AML-193 (cell line): ENCODE measurements around the gene POLR3B.
A peak's percentile ranks its signal among the peaks of the same experiment; 100 is the strongest.
"Not testable (repeated sequence)": the region's sequence is repeated elsewhere in the genome, so short reads cannot be mapped to it uniquely, and the experiment has no call there.

Experiments used
- DNase-seq, 2 experiments: peaks; one replicate each; lab custom pipeline; 2025; lab: John Stamatoyannopoulos, UW

Gene POLR3B

DNA sequence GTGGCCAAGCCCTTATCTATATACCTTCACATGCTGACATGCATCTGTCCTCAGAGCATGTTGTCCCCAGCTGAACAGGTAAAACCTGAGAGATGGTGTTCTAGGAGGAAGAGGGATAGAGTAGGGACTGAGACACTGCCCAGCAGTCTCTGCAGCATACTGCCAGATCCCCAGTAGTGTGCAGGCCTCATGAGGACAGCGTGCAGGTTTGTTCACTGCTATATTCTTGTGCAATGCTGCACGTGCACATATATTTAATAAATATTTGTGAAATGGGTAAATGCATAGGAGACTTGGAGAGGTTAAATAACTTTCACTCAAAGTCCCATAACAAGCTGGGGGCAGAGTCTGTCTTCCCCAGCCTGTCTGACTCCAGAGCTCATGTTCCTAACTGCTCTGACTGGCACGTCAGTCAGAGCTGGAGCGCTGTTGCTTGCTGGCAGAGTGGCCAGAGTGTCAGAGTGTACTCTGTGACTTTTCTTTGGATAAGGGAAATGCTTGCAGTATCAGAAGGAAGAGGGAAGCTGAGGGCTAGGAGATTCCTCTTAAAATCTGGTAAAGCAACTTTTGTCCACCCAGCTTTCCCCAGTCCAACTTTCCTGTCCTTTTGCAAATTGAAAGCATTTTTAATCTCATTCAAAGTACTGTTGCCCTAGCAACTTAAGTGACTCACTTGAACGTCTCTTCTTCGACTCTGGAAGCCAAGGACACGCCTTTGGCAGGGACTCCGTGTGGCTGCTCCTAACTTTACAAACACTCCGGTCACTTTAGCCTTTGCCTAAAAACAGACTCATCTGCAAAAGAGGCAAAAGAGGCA lies 14.9 kb upstream of the POLR3B start:
- DNase-seq: no peak

DNA sequence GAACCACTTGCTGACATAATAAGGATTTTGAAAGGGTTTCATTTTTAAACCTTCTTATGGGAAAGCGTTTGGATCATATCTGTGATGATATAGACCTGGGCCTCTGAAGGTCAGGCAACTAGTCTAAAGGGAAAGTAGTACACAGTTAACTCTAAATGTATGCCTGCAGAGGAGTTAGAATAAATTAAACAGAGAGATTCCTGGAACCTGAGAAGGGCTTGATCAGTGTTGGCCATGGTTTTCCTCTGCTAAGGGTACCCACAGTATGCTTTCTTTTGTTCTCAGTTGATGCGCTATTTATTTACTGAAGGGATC lies 14.4 kb upstream of the POLR3B start:
- DNase-seq: no peak

DNA sequence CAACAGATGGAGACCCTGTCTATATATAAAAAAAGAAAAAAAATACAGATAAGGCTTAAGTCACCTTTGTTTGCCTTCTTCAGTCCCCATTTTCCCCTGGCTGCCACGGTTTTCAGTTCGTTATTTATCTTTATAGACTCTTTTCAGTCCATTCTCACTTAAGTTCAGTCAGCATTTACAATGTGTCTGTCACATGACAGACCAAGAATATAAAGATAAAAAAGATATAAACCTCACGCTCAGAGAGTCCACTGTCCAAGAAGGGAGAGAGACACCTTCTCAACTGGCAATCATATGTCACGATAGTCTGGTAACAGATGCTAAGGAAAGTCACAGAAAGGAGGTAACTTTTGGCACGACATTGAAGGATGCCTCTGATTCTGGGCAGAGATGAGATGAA lies 13.4 kb upstream of the POLR3B start:
- no peak for DNase-seq

DNA sequence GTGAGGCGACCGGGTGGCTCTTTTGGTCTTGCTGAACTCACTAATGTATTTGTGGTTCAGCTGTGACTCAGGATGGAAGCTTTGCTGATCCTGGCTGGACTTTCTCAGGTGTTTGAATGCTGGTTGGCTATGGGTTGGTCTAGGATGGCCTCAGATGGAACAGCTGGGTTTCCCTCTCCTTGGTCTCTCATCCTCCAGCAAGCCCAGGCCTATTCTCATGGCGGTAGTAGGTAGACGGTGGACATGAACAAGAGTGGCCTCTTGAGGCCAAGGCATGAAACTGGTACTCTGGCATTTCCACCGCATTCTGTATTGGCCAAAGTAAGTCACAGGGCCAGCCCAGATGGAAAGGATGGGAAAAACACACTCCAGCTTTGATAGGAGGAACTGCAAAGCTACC lies 11.8 kb upstream of the POLR3B start:
- DNase-seq: peak; percentile 20 to 39

DNA sequence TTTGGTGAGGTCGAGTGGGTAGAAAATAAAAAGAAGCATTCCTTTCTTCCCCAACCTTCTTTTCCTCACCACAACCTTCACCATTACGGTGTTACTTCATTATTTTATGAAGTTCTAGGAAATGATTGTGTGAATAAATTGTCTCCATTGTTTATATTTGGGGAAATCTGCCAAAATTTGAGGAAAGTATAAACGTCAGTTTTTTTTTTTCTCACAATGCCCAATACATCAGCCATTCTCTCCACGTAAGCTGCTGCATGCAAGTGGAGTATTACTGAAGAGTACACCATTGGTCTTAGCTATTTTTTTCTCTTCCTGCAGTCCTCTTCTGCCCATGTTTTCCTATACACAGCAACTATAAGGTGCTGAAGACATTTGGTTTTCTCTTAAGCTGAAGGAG lies 9.1 kb upstream of the POLR3B start:
- no peak for DNase-seq

DNA sequence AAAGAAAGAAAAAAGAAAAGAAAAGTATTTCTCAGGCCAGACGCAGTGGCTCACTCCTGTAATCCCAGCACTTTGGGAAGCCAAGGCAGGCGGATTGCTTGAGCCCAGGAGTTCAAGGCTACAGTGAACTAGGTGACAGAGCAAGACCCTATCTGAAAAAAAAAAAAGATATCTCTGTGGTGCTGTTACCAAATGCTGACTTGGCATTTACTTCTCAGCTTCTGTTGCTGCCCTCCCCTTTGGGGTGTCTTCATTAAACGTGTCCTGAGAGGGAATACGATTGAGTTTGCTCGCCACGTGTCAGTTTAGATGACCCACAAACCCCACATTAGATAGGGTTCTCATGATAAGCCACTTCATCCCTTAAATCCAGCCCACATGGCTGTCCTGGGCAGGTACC lies 4.4 kb upstream of the POLR3B start:
- DNase-seq: no peak

DNA sequence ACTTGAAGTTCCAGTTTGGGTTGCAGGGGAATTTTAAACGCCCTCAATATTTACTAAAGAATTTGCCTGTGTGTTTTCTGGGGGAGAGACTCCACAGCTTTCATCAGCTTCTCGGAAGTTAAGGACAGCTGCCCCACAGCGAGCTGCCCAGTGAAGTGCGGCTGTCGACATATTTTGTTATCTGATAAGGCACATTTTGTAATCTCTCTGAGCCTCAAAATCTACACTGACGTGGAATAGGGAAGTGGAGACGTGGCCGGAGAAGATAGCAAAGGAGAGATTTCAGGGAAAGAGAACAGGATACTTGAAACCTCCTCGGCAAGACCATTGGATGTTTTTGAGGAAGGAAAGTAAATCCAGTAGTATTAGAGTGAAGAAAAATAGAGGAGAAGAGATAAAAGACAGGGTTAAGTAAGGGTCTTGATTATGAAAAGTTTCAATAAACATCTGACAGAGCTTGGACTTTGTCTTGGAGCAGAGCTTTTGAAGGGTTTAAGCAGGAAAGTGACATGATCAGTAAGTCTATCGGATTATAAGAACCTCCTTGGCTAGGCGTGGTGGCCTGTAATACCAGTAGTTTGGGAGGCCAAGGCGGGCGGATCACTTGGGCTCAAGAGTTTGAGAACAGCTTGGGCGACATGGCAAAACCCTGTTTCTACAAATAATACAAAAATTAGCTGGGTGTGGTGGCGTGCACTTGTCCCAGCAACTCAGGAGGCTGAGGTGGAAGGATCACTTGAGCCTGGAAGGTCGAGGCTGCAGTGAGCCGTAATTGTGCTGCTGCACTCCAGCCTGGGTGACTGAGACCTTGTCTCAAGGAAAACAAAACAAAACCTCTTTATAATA lies 1.1 kb downstream of the POLR3B start:
- peak; percentile 50 to 63 for DNase-seq

DNA sequence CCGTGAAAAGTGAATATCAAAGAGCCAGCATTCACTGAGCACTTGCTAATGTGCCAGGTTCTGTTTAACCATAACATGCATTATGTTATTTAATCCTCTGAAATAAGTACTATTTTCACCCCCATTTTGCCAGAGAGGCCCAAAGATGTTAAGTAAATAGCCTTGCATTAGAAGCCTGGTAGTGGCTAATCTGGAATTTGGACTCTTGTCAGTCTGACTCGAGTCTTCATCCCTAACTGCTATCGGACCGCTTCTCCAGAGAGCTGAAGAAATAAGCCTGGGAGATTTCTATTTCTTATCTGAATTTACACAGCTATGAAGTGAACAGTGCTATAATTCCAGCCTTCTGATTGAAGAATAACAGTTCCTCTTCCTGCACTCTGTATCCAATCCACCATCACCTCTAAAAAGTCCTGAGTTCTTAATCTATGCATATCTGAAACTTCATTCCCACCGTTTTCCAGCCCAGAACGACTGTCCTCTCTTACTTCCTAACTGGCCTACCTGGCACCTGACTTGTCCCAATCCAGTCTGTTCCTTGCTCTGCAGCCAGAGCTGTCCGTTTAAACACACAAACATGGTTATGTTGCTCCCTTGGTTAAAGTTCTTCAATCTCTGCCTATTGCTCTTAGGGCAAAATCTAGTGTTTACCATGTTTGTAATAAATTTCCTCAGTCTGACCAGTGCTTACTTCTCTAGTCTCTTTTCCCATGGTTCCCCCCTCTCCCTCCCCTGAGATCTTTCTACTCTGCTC lies 2.3 kb downstream of the POLR3B start:
- DNase-seq: no peak

DNA sequence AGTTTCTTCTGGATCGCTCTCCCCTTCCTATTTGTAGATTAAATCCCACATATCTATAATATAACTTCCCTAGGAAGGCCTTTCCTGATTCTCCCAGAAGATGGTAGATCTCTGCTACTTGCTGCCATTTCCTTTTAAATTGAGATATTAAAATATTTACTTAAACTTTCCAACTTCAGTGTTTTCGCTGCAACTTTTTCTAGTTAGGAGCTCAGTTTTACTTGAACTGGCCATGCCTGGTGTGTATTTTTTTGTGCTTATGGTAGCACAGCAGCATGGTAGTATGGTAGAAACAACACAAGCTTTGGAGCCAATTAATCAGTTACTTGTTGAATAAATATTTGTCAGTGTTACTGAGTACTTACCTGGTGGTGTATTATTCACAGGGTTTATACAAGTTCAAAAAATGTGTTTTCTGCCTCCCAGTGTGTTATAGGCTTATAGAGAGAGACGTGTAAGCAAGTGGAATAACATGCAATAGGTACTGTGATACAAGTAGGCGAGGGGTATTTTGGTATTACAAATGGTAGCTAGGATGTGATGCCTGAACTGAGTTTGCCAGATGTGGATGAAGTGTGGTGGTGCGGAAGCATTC lies 2.9 kb downstream of the POLR3B start:
- no peak for DNase-seq

DNA sequence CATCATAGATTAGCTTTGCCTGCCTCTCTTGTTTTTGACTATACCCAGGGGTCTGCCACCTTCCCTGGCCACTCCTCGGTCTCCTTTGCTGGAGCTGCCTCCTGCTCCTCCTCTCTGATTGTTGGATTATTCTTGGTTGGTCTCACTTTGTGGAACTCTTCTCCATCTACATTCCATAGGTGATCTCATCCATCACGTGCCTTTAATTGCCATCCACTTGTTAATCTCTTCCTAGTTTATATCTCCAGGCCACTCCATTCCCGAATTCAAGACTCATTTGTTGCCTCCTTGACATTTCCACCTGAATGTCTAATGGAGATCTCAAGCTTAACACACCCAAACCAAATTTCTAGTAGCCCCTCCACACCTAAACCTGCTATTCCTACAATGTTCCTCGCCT lies 5.4 kb downstream of the POLR3B start:
- no peak for DNase-seq

DNA sequence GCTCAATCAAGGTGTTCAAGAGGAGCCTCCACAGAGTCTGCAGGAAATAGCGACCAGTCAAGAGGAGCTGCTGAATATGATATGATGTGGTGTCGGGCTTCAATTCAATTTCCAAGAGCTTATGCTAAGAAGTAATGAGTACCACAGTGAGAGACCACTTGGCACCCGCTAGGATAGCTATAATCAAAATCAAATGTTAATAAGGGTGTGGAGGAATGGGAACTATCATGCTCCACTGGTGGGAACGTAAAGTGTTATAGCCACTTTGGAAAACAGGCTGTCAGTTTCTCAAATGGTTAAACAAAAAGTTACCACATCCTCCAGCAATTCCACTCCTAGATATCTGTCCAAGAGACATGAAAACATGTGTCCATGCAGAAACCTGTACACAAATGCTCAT lies 6.7 kb downstream of the POLR3B start:
- DNase-seq: no peak

DNA sequence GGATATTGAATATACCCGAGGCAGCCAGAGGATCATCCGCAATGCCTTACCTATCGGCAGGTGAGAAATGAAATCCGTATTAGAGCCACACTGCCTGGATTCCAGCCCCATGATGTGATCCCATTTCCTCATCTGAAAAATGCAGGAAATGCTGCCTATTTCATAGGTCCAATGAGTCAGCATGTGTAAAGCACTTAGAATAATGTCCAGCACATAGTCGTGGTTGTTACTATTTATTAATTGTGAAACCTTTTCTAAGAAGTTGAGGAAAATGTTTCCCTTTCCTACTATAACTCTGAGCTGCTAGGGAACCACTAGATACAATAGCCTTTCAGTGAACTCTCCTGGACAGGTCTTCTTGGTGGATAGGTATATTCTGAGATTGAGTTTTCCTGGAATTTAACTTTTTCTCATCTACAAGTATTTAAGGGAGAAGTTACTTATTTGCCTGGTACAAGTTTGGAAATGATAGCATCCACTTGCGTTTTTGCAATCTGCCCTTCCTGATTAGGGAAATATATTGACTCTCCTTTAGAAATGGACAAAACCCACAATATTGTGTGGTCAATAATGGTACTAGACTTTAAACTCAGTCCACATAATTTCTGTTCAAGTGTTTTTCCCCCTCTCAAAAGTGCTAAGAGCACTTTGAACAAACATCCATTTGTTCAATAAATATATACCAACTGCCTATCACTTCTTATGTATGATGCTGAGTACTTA lies 12.2 kb downstream of the POLR3B start:
- DNase-seq: no peak

DNA sequence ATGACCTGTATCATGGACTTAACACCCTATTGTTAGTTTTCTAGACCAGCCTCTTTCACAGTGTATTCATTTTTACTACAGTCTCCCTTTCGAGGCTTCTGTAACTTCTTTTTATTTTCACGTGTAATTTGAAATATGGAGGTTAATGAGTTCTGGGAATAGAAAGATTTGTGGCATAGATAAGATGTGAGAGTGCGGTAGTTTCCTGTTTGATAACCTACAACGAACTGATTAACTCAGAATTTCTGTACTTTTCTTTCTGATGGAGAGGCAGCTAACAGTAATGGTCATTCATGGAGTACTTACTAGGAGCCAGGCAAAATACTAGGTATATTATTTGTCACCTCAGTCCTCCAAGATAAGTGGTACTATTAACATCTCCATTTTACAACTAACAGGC lies 21.2 kb downstream of the POLR3B start:
- no peak for DNase-seq

DNA sequence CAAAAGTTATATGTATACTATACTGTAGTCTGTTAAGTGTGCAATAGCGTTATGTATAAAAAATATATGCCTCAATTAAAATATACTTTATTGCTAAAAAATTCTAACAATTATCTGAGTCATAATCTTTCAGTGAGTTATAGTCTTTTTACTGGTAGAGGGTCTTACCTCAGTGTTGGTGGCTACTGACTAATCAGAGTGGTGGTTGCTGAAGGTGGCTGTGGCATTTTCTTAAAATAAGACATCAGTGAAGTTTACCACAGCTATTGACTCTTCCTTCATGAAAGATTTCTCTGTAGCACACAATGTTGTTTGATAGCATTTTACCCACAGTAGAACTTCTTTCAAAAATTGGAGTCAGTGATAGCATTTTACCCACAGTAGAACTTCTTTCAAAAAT lies 23.4 kb downstream of the POLR3B start:
- DNase-seq: no peak

DNA sequence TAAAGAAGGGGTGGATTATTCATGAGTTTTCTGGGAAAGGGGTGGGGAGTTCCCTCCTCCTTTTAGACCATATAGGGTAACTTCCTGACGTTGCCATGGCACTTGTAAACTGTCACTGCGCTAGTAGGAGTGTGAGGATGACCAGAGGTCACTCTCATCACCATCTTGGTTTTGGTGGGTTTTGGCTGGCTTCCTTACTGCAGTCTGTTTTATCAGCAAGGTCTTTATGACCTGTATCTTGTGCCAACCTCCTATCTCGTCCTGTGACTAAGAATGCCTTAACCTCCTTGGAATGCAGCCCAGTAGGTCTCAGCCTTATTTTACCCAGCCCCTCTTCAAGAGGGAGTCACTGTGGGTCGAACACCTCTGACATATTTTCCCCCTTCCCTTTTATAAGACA lies 24.3 kb downstream of the POLR3B start:
- DNase-seq: not testable (repeated sequence)

DNA sequence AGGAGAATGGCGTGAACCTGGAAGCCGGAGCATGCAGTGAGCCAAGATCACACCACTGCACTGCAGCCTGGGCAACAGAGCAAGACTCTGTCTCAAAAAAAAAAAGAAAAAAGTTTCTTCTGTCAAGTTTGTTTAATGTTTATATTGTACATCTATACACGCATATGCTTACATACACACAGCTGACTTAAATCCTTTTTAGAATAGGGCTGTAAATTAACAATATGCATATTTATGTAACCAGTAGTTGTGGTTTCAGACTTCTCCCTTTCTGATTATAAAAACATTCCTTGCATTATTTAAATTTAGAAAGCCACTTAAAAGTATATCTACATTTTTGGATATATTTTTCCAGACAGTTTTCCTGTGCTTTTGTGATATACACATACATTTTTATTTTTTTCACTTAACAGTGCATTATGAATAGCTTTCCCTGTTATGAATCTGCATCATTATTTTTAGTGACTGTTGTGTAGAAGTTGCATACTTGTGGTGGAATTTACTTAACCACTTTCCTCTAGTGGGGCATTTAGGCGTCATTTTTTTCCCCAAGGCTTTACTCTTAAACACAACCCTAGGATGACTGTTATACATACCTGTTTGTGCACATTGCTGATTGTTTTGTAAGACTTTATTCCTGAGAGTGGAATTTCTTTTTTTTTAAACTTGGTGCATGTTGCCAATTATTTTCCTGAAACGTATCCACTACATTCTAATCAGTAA lies 29.4 kb downstream of the POLR3B start:
- no peak for DNase-seq

DNA sequence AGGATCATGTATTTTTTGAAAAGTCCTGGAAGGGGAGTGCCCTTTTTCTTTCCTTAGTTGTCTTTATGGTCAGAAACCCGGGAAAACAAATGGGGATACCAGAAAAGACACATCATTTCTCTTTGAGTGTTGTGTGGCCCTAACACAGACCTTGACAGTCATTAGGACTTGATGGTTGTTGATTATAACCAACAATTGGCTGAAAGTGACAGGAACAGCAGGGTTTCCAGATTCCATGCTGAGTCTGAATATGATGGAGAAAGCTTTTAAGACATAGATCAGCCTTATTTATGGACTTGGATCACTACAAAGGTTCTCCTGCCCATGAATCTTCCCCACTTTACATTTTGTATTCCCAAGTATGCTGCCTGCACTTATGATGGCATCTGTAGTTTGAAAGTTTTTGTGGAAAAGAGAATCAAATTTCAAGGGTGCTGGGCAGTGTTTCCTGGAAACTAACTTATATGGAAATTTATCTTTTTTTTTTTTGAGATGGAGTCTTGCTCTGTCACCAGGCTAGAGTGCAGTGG lies 30.4 kb downstream of the POLR3B start:
- no peak for DNase-seq

DNA sequence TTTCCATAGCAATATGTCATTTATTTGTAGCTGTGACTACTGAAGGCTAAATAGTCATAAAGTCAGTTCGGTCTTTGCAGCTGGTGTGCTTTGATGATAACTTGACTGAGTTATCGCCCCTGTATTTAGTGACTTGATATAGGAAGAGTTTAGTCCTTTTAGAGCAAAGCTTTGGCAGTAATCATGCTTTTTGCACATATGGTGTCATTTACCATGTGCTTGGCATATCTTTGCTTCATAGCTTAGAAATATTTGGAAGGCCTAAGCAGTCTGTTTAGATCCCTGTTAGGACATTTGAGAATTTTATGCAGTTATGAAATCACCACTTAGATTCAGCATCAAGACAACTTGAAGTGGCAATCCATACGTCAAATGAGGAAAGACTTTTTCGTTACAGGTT lies 31.6 kb downstream of the POLR3B start:
- DNase-seq: no peak

DNA sequence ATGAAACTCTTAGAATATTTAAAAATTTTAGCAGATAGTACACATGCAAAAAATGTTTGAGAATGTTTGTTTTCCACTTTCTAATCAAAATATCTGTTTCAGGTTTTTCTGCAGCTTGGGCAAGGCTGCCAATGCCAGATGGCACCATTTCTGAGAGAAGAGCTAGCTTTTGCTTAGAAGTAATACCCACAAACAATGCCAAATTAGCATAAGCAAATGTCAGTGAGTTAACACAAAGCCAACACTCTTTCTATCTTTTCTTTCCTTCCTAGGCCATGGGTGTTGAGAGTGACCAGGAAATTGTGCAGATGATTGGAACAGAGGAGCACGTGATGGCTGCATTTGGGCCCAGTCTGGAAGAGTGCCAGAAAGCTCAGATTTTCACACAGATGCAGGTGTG lies 35.2 kb downstream of the POLR3B start:
- DNase-seq: no peak

DNA sequence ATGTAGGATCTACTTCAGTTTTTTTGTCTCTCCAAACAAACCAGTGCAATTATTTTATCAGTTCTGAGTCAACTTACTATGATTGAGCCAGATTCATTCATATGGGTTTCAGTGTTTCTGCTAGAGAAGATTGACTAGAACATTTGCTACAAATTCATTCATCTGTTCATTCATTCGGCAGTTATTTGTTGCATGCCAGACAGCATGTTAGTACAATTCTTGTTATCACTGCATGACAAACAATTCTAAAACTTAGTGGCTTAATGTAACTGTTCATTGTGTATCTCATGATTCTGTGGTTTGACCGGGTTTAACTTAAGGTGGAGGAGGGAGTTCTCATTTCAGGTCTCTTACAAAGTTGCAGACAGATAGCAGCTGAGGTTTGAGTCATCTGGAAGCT lies 52.3 kb downstream of the POLR3B start:
- no peak for DNase-seq

DNA sequence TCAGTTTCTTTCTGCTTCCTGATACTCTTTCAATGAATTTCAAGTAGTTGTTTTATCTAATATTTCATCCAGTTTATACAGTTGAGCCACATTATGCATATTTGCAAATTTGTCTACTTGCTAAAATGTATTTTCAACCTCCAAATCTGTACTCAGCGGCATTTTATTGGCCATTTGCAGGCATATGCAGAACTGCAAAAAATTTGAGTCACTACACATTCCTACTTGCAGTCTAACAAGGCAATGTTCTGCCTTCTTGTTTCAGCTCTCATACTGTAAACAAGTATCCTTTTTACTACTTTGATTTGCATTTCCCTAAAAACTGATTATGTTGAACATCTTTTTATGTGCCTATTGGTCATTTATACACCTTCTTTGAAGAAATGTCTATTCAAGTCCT lies 55.0 kb downstream of the POLR3B start:
- DNase-seq: no peak
